Neuronal stem cell (in vitro differentiated cells): ENCODE measurements around the gene RASAL3.

Experiments
- DNase-seq: peaks from one replicate; pipeline ENCODE4 v3.0.0-alpha.2; 2013; ENCODE audit warnings: low spot score
- H2AFZ ChIP-seq: one replicate; pipeline ENCODE4 v1.6.1; 2013; ENCODE audit warnings: mild to moderate bottlenecking, low read length, inconsistent platforms
- H2AK5ac ChIP-seq: 2 replicates; pipeline ENCODE4 v1.6.1; 2013; ENCODE audit warnings: low read depth, mild to moderate bottlenecking, inconsistent platforms, low read length, moderate library complexity, mixed read lengths
- H2BK120ac ChIP-seq: 2 replicates; pipeline ENCODE4 v1.6.1; 2013; ENCODE audit warnings: low read depth, mild to moderate bottlenecking, inconsistent platforms, low read length, moderate library complexity, mixed read lengths
- H2BK12ac ChIP-seq: one replicate; pipeline ENCODE4 v1.6.1; 2013; ENCODE audit warnings: low read length, inconsistent platforms
- H2BK15ac ChIP-seq: 2 replicates; pipeline ENCODE4 v1.6.1; 2013; ENCODE audit warnings: mild to moderate bottlenecking, low read length, inconsistent platforms, mixed read lengths
- H2BK5ac ChIP-seq: one replicate; pipeline ENCODE4 v1.6.1; 2013; ENCODE audit warnings: inconsistent platforms, mild to moderate bottlenecking, low read length, moderate library complexity
- H3K14ac ChIP-seq: one replicate; pipeline ENCODE4 v1.6.1; 2013; ENCODE audit warnings: low read length, inconsistent platforms
- H3K18ac ChIP-seq: 2 replicates; pipeline ENCODE4 v1.6.1; 2013; ENCODE audit warnings: low read length, inconsistent platforms
- H3K23ac ChIP-seq: 2 replicates; pipeline ENCODE4 v1.6.1; 2013; ENCODE audit warnings: low read depth, mild to moderate bottlenecking, mixed read lengths, low read length, inconsistent platforms; ENCODE audit not compliant: poor library complexity
- H3K27ac ChIP-seq: replicated peaks from 3 replicates; pipeline ENCODE4 v1.5.1; 2013; ENCODE audit warnings: low read length, inconsistent platforms
- H3K27me3 ChIP-seq, 3 experiments: 2 replicates each; pipeline ENCODE4 v1.6.1; 2013; ENCODE audit warnings: low read length in 3 of 3, mild to moderate bottlenecking in 2 of 3, inconsistent platforms in 1 of 3, low read depth in 1 of 3, mixed read lengths in 1 of 3, moderate library complexity in 1 of 3; ENCODE audit not compliant: control insufficient read depth in 3 of 3, insufficient read depth in 3 of 3
- H3K36me3 ChIP-seq, 2 donors: replicated peaks in 1 of 2; 2 replicates each; pipeline ENCODE4 v1.6.1; 2013; ENCODE audit warnings: low read length in 2 of 2; ENCODE audit not compliant: control insufficient read depth in 2 of 2, insufficient read depth in 2 of 2
- H3K4ac ChIP-seq: 2 replicates; pipeline ENCODE4 v1.6.1; 2013; ENCODE audit warnings: inconsistent platforms, mild to moderate bottlenecking, low read length, moderate library complexity
- H3K4me1 ChIP-seq, 2 donors: 1 replicate in 1 of 2; 2 replicates in 1 of 2; pipeline ENCODE4 v1.6.1; 2013; ENCODE audit warnings: low read length in 2 of 2, low read depth in 1 of 2; ENCODE audit not compliant: control insufficient read depth in 2 of 2, insufficient read depth in 1 of 2
- H3K4me2 ChIP-seq: one replicate; pipeline ENCODE4 v1.6.1; 2013; ENCODE audit warnings: mild to moderate bottlenecking, low read length, inconsistent platforms; ENCODE audit not compliant: insufficient read depth, poor library complexity, severe bottlenecking
- H3K4me3 ChIP-seq, 2 donors: 2 replicates each; pipeline ENCODE4 v1.5.1; 2013; ENCODE audit warnings: low read length in 2 of 2, mild to moderate bottlenecking in 2 of 2, inconsistent platforms in 1 of 2, moderate library complexity in 1 of 2
- H3K79me1 ChIP-seq: one replicate; pipeline ENCODE4 v1.6.1; 2013; ENCODE audit warnings: low read depth, mild to moderate bottlenecking, inconsistent platforms, low read length, moderate library complexity
- H3K9ac ChIP-seq: one replicate; pipeline ENCODE4 v1.6.1; 2013; ENCODE audit warnings: mild to moderate bottlenecking, low read depth, low read length, inconsistent platforms; ENCODE audit not compliant: poor library complexity
- H3K9me3 ChIP-seq, 2 donors: replicated peaks in 1 of 2; 2 replicates each; pipeline versions ENCODE3 to v1.6.1; 2013; ENCODE audit warnings: low read length in 2 of 2, mild to moderate bottlenecking in 2 of 2, inconsistent platforms in 1 of 2, low read depth in 1 of 2, mixed read lengths in 1 of 2, moderate library complexity in 1 of 2; ENCODE audit not compliant: control insufficient read depth in 2 of 2, insufficient read depth in 1 of 2
- H4K8ac ChIP-seq: one replicate; pipeline ENCODE4 v1.6.1; 2013; ENCODE audit warnings: low read depth, mild to moderate bottlenecking, inconsistent platforms, low read length, moderate library complexity
- H4K91ac ChIP-seq: one replicate; pipeline ENCODE4 v1.6.1; 2013; ENCODE audit warnings: low read length, low read depth, mild to moderate bottlenecking, inconsistent platforms; ENCODE audit not compliant: poor library complexity
- WGBS, 2 donors: extraction: QIAGEN DNeasy Blood & Tissue Kit; methylation state at CpG; one replicate each; pipeline ENCODE4 v1.1.7; 2013; ENCODE audit warnings: missing lambda C conversion rate in 2 of 2, mixed read lengths in 1 of 2; ENCODE audit not compliant: insufficient read length in 2 of 2, insufficient replicate concordance in 1 of 2; ENCODE audit errors: extremely low coverage in 2 of 2; 5-methylcytosine and 5-hydroxymethylcytosine counted together

RASAL3 gene

DNA sequence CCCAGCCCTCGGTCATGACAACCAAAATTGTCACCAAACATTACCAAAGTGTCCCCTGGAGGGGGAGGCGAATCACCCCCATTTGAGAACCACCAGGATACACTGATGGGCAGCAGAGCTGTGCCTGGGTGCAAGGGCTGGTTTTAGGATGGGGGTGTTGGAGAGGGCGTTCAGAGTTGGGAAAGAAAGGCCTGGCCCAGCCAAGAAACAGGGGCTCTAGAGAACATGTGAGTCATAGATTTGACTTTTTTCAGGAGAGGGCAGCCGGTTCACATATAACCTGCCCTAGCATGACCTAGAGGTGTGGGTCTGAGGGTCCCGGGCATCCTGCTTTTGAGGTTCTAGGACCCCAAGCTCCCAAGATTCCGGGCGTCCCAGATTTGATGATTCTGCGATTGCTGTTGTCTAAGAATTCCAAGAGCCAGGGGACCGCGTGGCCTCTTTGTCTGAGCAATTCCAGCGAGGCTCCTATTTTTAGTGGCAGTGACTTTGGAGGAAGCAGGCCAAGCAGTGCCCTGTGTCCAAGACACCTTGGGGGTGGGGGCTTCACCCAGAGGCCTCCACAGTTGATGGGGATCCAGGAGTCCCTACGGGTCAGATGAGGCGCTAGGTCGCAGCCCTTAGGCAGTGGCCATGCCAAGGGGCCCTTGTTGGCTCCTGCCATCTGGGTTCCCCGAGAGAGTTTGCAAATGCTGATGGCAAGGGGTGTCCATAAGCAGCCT lies 19.7 kb downstream of the RASAL3 start:
- Histone ChIP-seq H3K79me1 (peaks cover 1% of the 10 kb centered on the region), H3K4me1 (peaks cover 7% of the 10 kb centered on the region in 2 donors), H2BK120ac (no peak overlapping the region), H2BK12ac (no peak overlapping the region), H3K27me3 (no peaks in the 10 kb centered on the region), H3K4me2 (no peak overlapping the region), H4K91ac (no peak overlapping the region), H3K23ac (no peak overlapping the region), H3K18ac (no peak overlapping the region), H3K9me3 (no peaks in the 10 kb centered on the region), H2AK5ac (no peak overlapping the region), H2AFZ (no peak overlapping the region), H4K8ac (no peak overlapping the region), H3K14ac (no peak overlapping the region), H3K9ac (no peak overlapping the region), H3K4ac (no peak overlapping the region), H2BK5ac (no peak overlapping the region), H2BK15ac (no peak overlapping the region), H3K27ac (no peak overlapping the region), H3K4me3 (no peak overlapping the region), H3K36me3 (peaks cover 0 to 4% of the 10 kb centered on the region in 2 donors)
- no peak for DNase-seq
- no CpG with 5 or more reads among the region's 15 CpGs for WGBS, 2 donors

DNA sequence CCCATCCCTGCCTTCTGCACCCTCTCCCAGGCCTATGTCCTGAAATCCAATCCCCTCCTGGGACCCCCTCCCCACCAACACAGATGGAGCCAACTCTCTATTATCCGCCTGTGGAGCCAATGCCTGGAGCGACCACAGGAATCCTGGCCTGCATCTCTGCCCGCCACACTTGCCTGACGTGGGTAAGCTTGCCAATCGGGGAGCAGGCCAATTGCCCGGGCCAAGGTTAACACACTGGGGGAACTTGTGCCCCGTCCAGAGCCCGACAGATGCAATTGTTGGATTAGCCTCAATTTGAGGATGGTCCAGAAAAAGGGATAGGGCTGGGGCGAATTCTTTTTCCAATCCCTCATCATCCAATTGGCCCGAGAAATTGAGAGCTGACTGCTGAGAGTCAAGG lies 20.5 kb downstream of the RASAL3 start:
- no peak overlapping the region for H4K91ac ChIP-seq
- H3K14ac ChIP-seq, result no peak overlapping the region
- H3K18ac ChIP-seq, result no peak overlapping the region
- no CpG with 5 or more reads among the region's 10 CpGs for WGBS, 2 donors
- no peak for DNase-seq
- H2BK5ac ChIP-seq, result no peak overlapping the region
- no peak overlapping the region for H3K9ac ChIP-seq
- H2BK15ac ChIP-seq, result no peak overlapping the region
- H3K27ac ChIP-seq, result no peak overlapping the region
- H3K4me2 ChIP-seq, result no peak overlapping the region
- no peak overlapping the region for H2AFZ ChIP-seq
- no peak overlapping the region for H2BK12ac ChIP-seq
- no peaks in the 10 kb centered on the region for H3K27me3 ChIP-seq
- H3K4ac ChIP-seq, result no peak overlapping the region
- H2AK5ac ChIP-seq, result no peak overlapping the region
- H3K9me3 ChIP-seq, result no peaks in the 10 kb centered on the region
- peaks cover 5 to 9% of the 10 kb centered on the region in 2 donors for H3K4me1 ChIP-seq
- peaks cover 0 to 4% of the 10 kb centered on the region in 2 donors for H3K36me3 ChIP-seq
- H3K4me3 ChIP-seq, result no peak overlapping the region
- H4K8ac ChIP-seq, result no peak overlapping the region
- H3K23ac ChIP-seq, result no peak overlapping the region
- peaks cover 1% of the 10 kb centered on the region for H3K79me1 ChIP-seq
- H2BK120ac ChIP-seq, result no peak overlapping the region

DNA sequence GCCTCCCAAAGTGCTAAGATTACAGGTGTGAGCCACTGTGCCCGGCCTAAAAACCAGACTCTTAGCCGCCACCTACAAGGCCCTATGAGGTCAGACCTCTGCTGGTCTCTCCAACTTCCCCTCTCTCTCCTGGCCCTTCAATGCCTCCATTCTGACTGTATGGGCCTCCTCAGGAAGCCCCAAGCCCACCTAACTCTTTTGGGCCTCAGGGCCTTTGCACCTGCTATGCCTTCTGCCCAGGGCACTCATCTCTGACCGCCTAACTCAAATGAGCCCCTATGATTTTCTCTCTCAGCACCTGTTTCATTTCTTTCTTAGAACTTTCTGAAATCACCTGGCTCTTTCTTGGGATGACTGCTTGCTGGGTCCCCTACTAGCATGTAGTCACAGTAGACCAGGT lies 21.0 kb downstream of the RASAL3 start:
- Histone ChIP-seq H3K23ac (no peak overlapping the region), H2BK12ac (no peak overlapping the region), H3K27ac (no peak overlapping the region), H4K8ac (no peak overlapping the region), H3K4me2 (no peak overlapping the region), H3K4me1 (peaks cover under 1 to 4% of the 10 kb centered on the region in 2 donors), H3K9ac (no peak overlapping the region), H3K27me3 (no peaks in the 10 kb centered on the region), H3K4ac (no peak overlapping the region), H2AFZ (no peak overlapping the region), H2BK5ac (no peak overlapping the region), H3K4me3 (no peak overlapping the region), H3K36me3 (peaks cover 0 to 4% of the 10 kb centered on the region in 2 donors), H3K9me3 (no peaks in the 10 kb centered on the region), H2BK120ac (no peak overlapping the region), H4K91ac (no peak overlapping the region), H3K14ac (peak overlapping the region; percentile 77), H3K18ac (no peak overlapping the region), H2AK5ac (no peak overlapping the region), H3K79me1 (peaks cover 1% of the 10 kb centered on the region), H2BK15ac (no peak overlapping the region)
- no peak for DNase-seq
- no CpG with 5 or more reads among the region's 3 CpGs for WGBS, 2 donors

DNA sequence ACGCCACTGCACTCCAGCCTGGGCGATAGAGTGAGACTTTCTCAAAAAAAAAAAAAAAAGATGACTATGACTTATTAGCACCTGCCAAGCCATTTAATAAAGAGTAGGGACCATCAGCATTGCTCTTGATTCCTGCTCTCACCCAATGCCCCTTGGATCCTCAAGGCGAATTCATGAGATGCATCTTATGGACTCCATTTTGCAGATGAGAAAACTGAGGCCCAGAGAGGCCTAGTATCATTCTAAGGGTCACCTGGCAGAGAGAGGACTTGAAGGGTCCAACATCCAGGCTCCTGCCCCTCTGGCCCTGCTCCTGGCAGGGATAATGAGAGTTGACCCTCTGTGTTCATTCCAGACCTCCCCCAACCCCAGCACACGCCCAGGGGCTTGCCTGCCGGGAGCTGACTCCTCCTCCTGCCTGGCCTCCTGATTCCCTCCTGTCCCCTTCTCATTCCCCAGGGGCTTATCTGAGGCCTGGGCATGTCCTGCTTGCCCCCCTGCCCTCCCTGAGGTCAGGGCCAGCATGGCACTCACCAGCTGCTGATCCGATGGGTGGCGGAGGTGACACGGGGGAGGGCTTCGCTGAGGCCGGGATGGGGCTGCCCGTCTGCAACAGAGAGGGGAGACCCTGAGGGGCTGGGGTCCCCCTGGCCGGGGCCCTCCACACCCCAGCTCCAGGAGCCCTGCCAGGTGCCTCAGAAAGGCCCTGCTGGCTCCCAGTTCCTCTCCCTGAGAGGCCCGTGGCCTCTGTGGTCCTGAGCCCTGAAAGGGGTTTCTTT lies 22.0 kb downstream of the RASAL3 start:
- H3K4me2 ChIP-seq, result no peak overlapping the region
- no peak overlapping the region for H2BK15ac ChIP-seq
- no peak overlapping the region for H3K27ac ChIP-seq
- peak overlapping the region; percentile 10 for H3K23ac ChIP-seq
- no peak overlapping the region for H4K91ac ChIP-seq
- H3K9me3 ChIP-seq, result no peaks in the 10 kb centered on the region
- peak overlapping the region; percentile 5 for H3K18ac ChIP-seq
- no peak overlapping the region for H4K8ac ChIP-seq
- H3K79me1 ChIP-seq, result peaks cover 1% of the 10 kb centered on the region
- no peak overlapping the region for H3K14ac ChIP-seq
- no CpG with 5 or more reads among the region's 13 CpGs for WGBS, 2 donors
- no peak overlapping the region for H2BK120ac ChIP-seq
- H3K36me3 ChIP-seq, result peaks cover 2 to 4% of the 10 kb centered on the region in 2 donors
- H3K4ac ChIP-seq, result no peak overlapping the region
- H2AFZ ChIP-seq, result no peak overlapping the region
- peak overlapping the region; percentile 58 for H2AK5ac ChIP-seq
- H3K27me3 ChIP-seq, result no peaks in the 10 kb centered on the region
- H3K4me3 ChIP-seq, result peak overlapping the region in 1 of 2 donors; percentile 63
- no peak overlapping the region for H2BK12ac ChIP-seq
- no peak for DNase-seq
- H3K9ac ChIP-seq, result no peak overlapping the region
- no peak overlapping the region for H2BK5ac ChIP-seq
- H3K4me1 ChIP-seq, result peaks cover 0 to 3% of the 10 kb centered on the region in 2 donors
